Measurements from ENCODE around the gene CILP2.

Gene CILP2

GRCh38 chr19:19571071-19571786 is 33.2 kb downstream of the CILP2 start:
- no peak for DNase-seq

- no peak for DNase-seq
These were observed 37.3 kb downstream of the CILP2 start for GRCh38 chr19:19575411-19575810.

DNA sequence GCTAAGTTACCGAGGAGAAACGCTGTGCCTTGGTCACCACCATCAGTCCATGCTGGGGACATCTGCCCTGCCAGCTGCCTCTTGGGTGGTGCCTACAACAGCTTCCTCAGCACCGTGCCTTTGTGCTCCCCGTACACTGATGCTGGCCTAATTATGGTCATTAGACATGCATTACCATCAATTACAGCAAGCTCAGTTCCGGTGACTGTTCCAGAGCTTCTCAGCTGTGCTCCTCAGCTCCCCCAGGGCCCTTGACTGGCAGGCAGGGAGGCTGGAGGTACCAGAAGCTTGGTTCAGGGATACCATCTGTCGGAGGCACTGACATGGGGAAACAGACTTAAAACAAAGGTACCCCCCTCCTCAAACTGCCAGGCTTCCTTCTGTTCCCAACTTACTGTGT is 40.2 kb downstream of the CILP2 start:
- DNase-seq, result no peak

- no peak for DNase-seq
These were observed 41.7 kb downstream of the CILP2 start for GRCh38 chr19:19579533-19580361.

GRCh38 chr19:19580418-19580817 is 42.4 kb downstream of the CILP2 start:
- no peak for DNase-seq

GRCh38 chr19:19581391-19581790 is 43.3 kb downstream of the CILP2 start:
- no peak for DNase-seq

DNA sequence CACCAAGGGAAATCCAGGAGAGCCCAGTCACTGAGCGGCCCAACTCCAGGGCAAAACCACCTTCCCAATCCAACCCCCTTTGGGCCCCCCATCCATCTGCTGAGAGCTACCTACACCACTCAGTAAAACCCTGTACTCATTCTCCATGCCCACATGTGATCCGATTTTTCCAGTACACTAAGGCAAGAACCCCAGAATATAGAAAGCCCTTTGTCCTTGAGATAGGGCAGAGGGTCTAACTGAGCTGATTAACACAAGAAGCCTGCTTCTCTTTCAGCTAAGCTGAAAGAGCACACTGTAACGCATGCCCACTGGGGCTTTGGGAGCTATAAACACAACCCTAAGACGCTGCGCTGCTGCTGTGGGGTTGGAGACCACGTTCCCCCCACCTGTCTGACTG is 44.4 kb downstream of the CILP2 start:
- no peak for DNase-seq

DNA sequence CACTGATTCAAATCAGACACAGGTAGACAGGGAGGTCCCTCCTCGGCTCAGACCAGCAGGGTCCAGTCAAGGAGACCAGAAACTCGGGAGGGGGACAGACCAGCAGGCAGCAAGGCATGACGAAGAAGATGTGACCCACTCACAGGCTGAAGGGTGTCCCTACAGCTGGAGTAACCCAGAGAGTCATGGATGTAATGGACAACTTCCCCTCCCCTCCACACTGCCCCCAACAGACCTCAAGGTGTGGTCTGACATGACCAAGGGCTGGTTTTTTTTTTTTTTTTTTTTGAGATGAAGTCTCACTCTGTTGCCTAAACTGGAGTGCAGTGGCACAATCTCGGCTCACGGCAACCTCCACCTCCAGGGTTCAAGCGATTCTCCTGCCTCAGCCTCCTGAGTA is 46.3 kb downstream of the CILP2 start:
- DNase-seq, result no peak

DNA sequence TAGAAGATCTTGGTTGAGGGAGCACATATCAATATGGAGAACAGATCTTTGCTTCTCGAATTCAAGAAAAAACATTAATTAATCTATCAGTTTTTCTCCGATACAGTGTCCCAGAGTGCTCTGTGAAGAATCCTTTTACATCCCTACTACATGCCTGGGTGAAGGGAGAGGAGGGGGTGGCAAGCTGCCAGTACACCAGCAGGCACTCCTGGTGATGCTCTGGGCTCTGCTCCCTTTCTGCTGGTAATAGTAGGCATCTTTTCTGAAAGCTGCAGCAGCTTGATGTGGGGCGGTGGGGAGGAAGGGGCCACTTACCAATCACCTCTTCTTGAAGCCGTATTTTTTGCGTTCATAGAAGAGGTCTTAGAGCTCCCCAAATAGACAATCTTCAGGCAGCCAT is 49.7 kb downstream of the CILP2 start:
- DNase-seq, result no peak

DNA sequence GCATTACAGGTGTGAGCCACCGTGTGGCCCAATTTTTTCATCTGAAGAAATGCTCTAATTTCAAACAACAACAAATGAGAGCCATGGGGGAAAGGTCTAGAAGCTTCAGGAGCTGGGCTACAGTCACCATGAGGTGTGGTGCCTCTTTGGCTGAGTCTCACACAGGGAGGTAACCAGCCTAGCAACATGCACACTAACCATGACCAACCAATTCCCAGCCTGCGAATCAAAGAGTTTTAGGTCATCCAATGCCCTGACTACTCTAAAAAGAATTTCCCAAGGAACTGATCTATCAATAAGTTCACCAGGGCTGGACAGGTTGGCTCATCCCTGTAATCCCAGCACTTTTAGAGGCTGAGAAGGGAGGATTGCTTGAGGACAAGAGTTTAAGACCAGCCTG is 50.5 kb downstream of the CILP2 start:
- DNase-seq, result no peak

GRCh38 chr19:19591133-19591825 is 53.2 kb downstream of the CILP2 start:
- peak; percentile 88 for DNase-seq

GRCh38 chr19:19592690-19593089 is 54.6 kb downstream of the CILP2 start:
- DNase-seq, result no peak

GRCh38 chr19:19594381-19594780 is 56.3 kb downstream of the CILP2 start:
- DNase-seq, result no peak

- DNase-seq, result no peak
These were observed 57.2 kb downstream of the CILP2 start for GRCh38 chr19:19595171-19595701.

All from T1000 (cell line).